HepG2 (cell line): ENCODE measurements around the gene EPB41L2. TPM values are rescaled to one million over a fixed set of nuclear protein-coding genes. Genes with fewer than 3 reads are reported as not detected.

Source experiments
- ATF2 ChIP-seq: sonication (generic); formaldehyde crosslinking; IDR thresholded peaks from 2 replicates; pipeline ENCODE4 v1.4.0; 2020; ENCODE audit warnings: missing genetic modification reagents
- CSRNP1 ChIP-seq: sonication (generic); formaldehyde crosslinking; IDR thresholded peaks from 2 replicates; pipeline ENCODE4 v1.8.1; 2023; ENCODE audit warnings: mild to moderate bottlenecking, missing genetic modification reagents
- EP300 ChIP-seq, 3 experiments: sonication (generic) in 1 of 3; formaldehyde crosslinking in 1 of 3; IDR thresholded peaks; 2 replicates each; pipeline versions ENCODE4 v1.5.1 to v1.6.1; 2011 to 2020; ENCODE audit warnings: low read depth in 2 of 3, low read length in 2 of 3, borderline replicate concordance in 1 of 3, improper control_type of control experiment in 1 of 3, mild to moderate bottlenecking in 1 of 3, missing genetic modification reagents in 1 of 3, moderate library complexity in 1 of 3
- ETS1 ChIP-seq: sonication (generic); formaldehyde crosslinking; IDR thresholded peaks from 2 replicates; pipeline ENCODE4 v1.4.0; 2020; ENCODE audit warnings: missing genetic modification reagents
- FOSL2 ChIP-seq: sonication (generic); formaldehyde crosslinking; IDR thresholded peaks from 2 replicates; pipeline ENCODE4 v1.4.0; 2020; ENCODE audit warnings: missing genetic modification reagents
- FUBP1 ChIP-seq: sonication (generic); formaldehyde crosslinking; IDR thresholded peaks from 2 replicates; pipeline ENCODE4 v1.5.1; 2020; ENCODE audit warnings: missing genetic modification reagents, mild to moderate bottlenecking, borderline replicate concordance
- GABPA ChIP-seq, 2 experiments: IDR thresholded peaks; 2 replicates each; pipeline ENCODE4 v1.6.1; 2011 to 2016; ENCODE audit warnings: low read depth in 2 of 2, low read length in 1 of 2, missing biosample characterization in 1 of 2, missing genetic modification characterization in 1 of 2
- GLI4 ChIP-seq: sonication (generic); formaldehyde crosslinking; IDR thresholded peaks from 2 replicates; pipeline ENCODE4 v1.5.1; 2020; ENCODE audit warnings: missing genetic modification reagents, mild to moderate bottlenecking, moderate library complexity, borderline replicate concordance
- JUND ChIP-seq: sonication (generic); formaldehyde crosslinking; IDR thresholded peaks from 2 replicates; pipeline ENCODE4 v1.8.0; 2022; ENCODE audit warnings: mild to moderate bottlenecking, missing genetic modification reagents
- MIXL1 ChIP-seq: IDR thresholded peaks from 2 replicates; pipeline ENCODE4 v1.6.1; 2016
- MLX ChIP-seq: IDR thresholded peaks from 2 replicates; pipeline ENCODE4 v1.6.1; 2016
- PLSCR1 ChIP-seq: sonication (generic); formaldehyde crosslinking; IDR thresholded peaks from 2 replicates; pipeline ENCODE4 v1.5.0; 2020; ENCODE audit warnings: missing genetic modification reagents, mild to moderate bottlenecking, borderline replicate concordance
- RAD21 ChIP-seq: fragments of 450-650 bp; formaldehyde crosslinking; IDR thresholded peaks from 2 replicates; pipeline ENCODE4 v1.5.0; 2020; ENCODE audit warnings: mild to moderate bottlenecking
- TARDBP ChIP-seq: sonication (generic); formaldehyde crosslinking; IDR thresholded peaks from 2 replicates; pipeline ENCODE4 v1.8.0; 2022; ENCODE audit warnings: mild to moderate bottlenecking, missing genetic modification reagents
- TGIF2 ChIP-seq: IDR thresholded peaks from 2 replicates; pipeline ENCODE4 v1.6.1; 2016; ENCODE audit warnings: control low read depth, missing compliant biosample characterization
- ZFP62 ChIP-seq: sonication (generic); formaldehyde crosslinking; IDR thresholded peaks from 2 replicates; pipeline ENCODE4 v1.4.0; 2020; ENCODE audit warnings: missing genetic modification reagents
- ZNF34 ChIP-seq: sonication (generic); formaldehyde crosslinking; IDR thresholded peaks from 2 replicates; pipeline ENCODE4 v1.4.0; 2020; ENCODE audit warnings: mild to moderate bottlenecking, missing genetic modification reagents, borderline replicate concordance
- ZNF496 ChIP-seq: sonication (generic); formaldehyde crosslinking; IDR thresholded peaks from 2 replicates; pipeline ENCODE4 v1.8.1; 2023; ENCODE audit warnings: mild to moderate bottlenecking, moderate library complexity, missing genetic modification reagents; ENCODE audit not compliant: insufficient replicate concordance
- ZNF549 ChIP-seq: sonication (generic); formaldehyde crosslinking; IDR thresholded peaks from 2 replicates; pipeline ENCODE4 v1.5.0; 2020; ENCODE audit warnings: missing genetic modification reagents
- ZNF614 ChIP-seq: IDR thresholded peaks from 2 replicates; pipeline ENCODE4 v1.6.1; 2018; ENCODE audit warnings: missing biosample characterization, missing genetic modification reagents, inconsistent platforms, borderline replicate concordance
- ZSCAN22 ChIP-seq: sonication (generic); formaldehyde crosslinking; IDR thresholded peaks from 2 replicates; pipeline ENCODE4 v1.4.0; 2020; ENCODE audit warnings: mild to moderate bottlenecking, missing genetic modification reagents
- ZSCAN31 ChIP-seq: sonication (generic); formaldehyde crosslinking; IDR thresholded peaks from 2 replicates; pipeline ENCODE4 v1.5.0; 2020; ENCODE audit warnings: low read depth, mild to moderate bottlenecking, missing genetic modification reagents
- polyA plus RNA-seq, 8 experiments: library from polyadenylated mRNA; depleted of rRNA in 3 of 8; stranded (reverse) in 7 of 8; unstranded in 1 of 8; fragments of >200 nt; fragmentation: Illumina TruSeq in 4 of 8; extraction: Trizol in 4 of 8; gene quantifications; 2 replicates each; pipeline versions ENCODE4 v1.2.1 to v1.2.3, GENCODE V29; 2011 to 2016; ENCODE audit warnings: low read depth in 4 of 8, missing spikeins in 1 of 8, mixed read lengths in 1 of 8; ENCODE audit not compliant: insufficient read depth in 1 of 8
- total RNA-seq, 5 experiments: library from RNA; depleted of rRNA; stranded (reverse); fragments of >200 nt; fragmentation: Illumina TruSeq; extraction: Trizol; gene quantifications; 2 replicates each; pipeline ENCODE4 v1.2.3, GENCODE V29; 2016; ENCODE audit warnings: low read depth in 1 of 5

Gene EPB41L2
- total and polyA plus RNA-seq, 2 of the 13 experiments (the other 11 are each of a cell fraction or from before 2014, with no cell fraction given), result 41.7 to 56.4 TPM

- TF ChIP-seq ZSCAN31 (CRISPR knock-in tag) (no peak), TGIF2 (CRISPR knock-in tag) (no peak), ATF2 (CRISPR knock-in tag) (no peak), ZNF34 (no peak), JUND (no peak), RAD21 (CRISPR knock-in tag) (no peak), ZNF549 (CRISPR knock-in tag) (no peak), TARDBP (CRISPR knock-in tag) (0 out of 2 replicates have a peak, but pooled peaks have one; percentile 28), MIXL1 (CRISPR knock-in tag) (peak; percentile 75), ZSCAN22 (no peak), ZNF496 (no peak), EP300 (IDR thresholded peaks at IDR 0.05; ENCODE audit: low read depth in 2 of 2, low read length in 2 of 2) (peak in 1 of 2 experiments; percentile 65; a peak in 1 of 4 replicates), EP300 (CRISPR knock-in tag; IDR thresholded peaks at IDR 0.05; ENCODE audit: borderline replicate concordance) (no peak), FUBP1 (CRISPR knock-in tag) (no peak), ETS1 (no peak), PLSCR1 (no peak), CSRNP1 (CRISPR knock-in tag) (no peak), ZNF614 (0 out of 2 replicates have a peak, but pooled peaks have one; percentile 24), MLX (CRISPR knock-in tag) (no peak), GABPA (IDR thresholded peaks at IDR 0.05; ENCODE audit: low read depth, low read length) (no peak), GABPA (CRISPR knock-in tag; IDR thresholded peaks at IDR 0.05; ENCODE audit: low read depth) (no peak), GLI4 (CRISPR knock-in tag) (no peak), FOSL2 (CRISPR knock-in tag) (no peak), ZFP62 (no peak)
Observed at GRCh38 chr6:130824978-130825694, 237.9 kb downstream of the EPB41L2 start (continued).
